ENCODE data around the gene SCMH1. TPM values are rescaled to one million over a fixed set of nuclear protein-coding genes. Genes with fewer than 3 reads are reported as not detected.
A peak's percentile ranks its signal among the peaks of the same experiment; 100 is the strongest.

SCMH1 gene
- total and polyA plus RNA-seq, 2 of the 4 experiments (the other 2 are of a cell fraction), result 9.0 to 19.4 TPM

DNA sequence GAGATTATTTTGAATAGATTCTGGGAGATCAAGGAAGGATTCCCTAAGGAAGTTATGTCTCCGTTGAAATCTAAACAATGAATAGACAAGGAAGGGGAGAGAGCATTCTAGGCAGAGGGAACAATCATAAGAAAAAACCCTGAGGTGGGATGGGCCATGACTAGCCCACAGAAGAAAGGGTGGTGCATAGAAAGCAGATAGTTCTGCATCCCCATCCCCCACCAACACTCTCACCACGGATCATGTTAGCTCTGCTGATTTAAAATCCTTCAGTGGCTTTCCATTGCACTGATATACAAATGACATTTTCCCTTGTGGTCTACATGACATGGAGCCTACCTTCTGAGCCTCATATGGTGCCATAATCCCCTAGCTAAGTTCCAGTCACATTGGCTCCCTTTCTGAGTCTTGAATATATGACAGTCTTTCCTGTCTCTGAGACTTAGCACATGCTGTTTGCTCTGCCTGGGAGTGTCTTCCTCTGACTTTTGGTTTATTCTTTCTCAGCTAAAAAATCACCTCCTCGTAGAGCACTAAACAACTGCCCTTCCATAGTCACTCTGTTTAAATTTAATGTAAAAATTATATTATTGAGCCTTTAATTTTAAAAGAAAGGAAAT lies 15.2 kb downstream of the SCMH1 start:
- H3K56ac ChIP-seq (ENCODE audit: extremely low read depth, insufficient read depth, low read length), result no peak overlapping the region
- no peak overlapping the region for H4K8ac ChIP-seq (ENCODE audit: low read depth in 2 of 2, low read length in 2 of 2)
- POLR2A ChIA-PET (ENCODE audit: unreplicated experiment), result no interaction called here
- 0 out of 2 replicates have a peak overlapping the region, but pooled peaks have one; percentile 68 for H3K14ac ChIP-seq (replicated peaks; ENCODE audit: low read depth, low read length)
- WGBS, 2 experiments (ENCODE audit: extremely low coverage in 2 of 2, insufficient read length in 1 of 2), result 40% methylated on average over 1 of the region's 3 CpGs; no CpG with 5 or more reads in 1 of the 2 experiments
- no peak overlapping the region for H4K5ac ChIP-seq (ENCODE audit: low read depth, low read length)
- H2AK9ac ChIP-seq (replicated peaks; ENCODE audit: low read depth, low read length, poor library complexity), result no peak overlapping the region
- no peak overlapping the region for H3K4ac ChIP-seq (ENCODE audit: low read depth, low read length)
- H3K9me1 ChIP-seq (ENCODE audit: insufficient read depth, low read length), result peaks cover 4% of the 10 kb centered on the region; the same call in 1 of the 2 replicates
- dilution Hi-C loops (cut with HindIII; ENCODE audit: low sequenced_read_pairs, unreplicated experiment) (no loop called here), in situ Hi-C loops (cut with MboI; ENCODE audit: low sequenced_read_pairs) (no loop called here), intact Hi-C loops (cut with micrococcal nuclease) (no loop called here)
- no peaks in the 10 kb centered on the region for H3K9me3 ChIP-seq (ENCODE audit: control insufficient read depth, insufficient read depth, low read length)
- CTCF ChIA-PET, result interaction anchor here (1.0 kb wide), 1 partner anchor 11 kb away, joined by 3 read pairs; no protein-coding TSS in a partner anchor
- H2BK120ac ChIP-seq (ENCODE audit: low read depth, low read length), result no peak overlapping the region
- H3K27ac ChIP-seq (ENCODE audit: insufficient read depth, low read length), result no peak overlapping the region
- ATAC-seq (ENCODE audit: low read depth), result peak; percentile 35; the same call in 1 of the 2 replicates
- peak overlapping the region; percentile 79; the same call in 1 of the 2 replicates for H3K23ac ChIP-seq (ENCODE audit: low read depth, low read length)
- H4K91ac ChIP-seq (ENCODE audit: insufficient read depth, low read depth, low read length), result no peak overlapping the region
- H3K36me3 ChIP-seq (ENCODE audit: control insufficient read depth, insufficient read depth, low read length), result no peaks in the 10 kb centered on the region; the same call in 1 of the 2 replicates
- H3K4me1 ChIP-seq (ENCODE audit: control insufficient read depth, insufficient read depth, low read length), result 0 out of 2 replicates have a peak, but pooled peaks cover 2% of the 10 kb centered on the region
- H3K9ac ChIP-seq (ENCODE audit: low read depth, low read length), result no peak overlapping the region
- no peak overlapping the region for H2BK20ac ChIP-seq (ENCODE audit: low read depth, low read length)
- no peak overlapping the region for H2BK5ac ChIP-seq (ENCODE audit: low read depth, low read length, poor library complexity, severe bottlenecking)
- no peak overlapping the region for H3K18ac ChIP-seq (ENCODE audit: low read depth, low read length)
- peaks cover 19% of the 10 kb centered on the region for H4K20me1 ChIP-seq (ENCODE audit: insufficient read depth, low read length)
- no peak for DNase-seq
- TF ChIP-seq, protein P1, sequence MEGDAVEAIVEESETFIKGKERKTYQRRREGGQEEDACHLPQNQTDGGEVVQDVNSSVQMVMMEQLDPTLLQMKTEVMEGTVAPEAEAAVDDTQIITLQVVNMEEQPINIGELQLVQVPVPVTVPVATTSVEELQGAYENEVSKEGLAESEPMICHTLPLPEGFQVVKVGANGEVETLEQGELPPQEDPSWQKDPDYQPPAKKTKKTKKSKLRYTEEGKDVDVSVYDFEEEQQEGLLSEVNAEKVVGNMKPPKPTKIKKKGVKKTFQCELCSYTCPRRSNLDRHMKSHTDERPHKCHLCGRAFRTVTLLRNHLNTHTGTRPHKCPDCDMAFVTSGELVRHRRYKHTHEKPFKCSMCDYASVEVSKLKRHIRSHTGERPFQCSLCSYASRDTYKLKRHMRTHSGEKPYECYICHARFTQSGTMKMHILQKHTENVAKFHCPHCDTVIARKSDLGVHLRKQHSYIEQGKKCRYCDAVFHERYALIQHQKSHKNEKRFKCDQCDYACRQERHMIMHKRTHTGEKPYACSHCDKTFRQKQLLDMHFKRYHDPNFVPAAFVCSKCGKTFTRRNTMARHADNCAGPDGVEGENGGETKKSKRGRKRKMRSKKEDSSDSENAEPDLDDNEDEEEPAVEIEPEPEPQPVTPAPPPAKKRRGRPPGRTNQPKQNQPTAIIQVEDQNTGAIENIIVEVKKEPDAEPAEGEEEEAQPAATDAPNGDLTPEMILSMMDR (conservative IDR thresholded peaks at IDR 0.05; ENCODE audit: low read depth, low read length), result no peak
- TF ChIP-seq BHLHE40 (IDR thresholded peaks at IDR 0.05; ENCODE audit: low read depth, low read length), result no peak
- no peak for TF ChIP-seq SMC3 (IDR thresholded peaks at IDR 0.05; ENCODE audit: low read depth, low read length)
- no peak for TF ChIP-seq MAFK (IDR thresholded peaks at IDR 0.05; ENCODE audit: low read depth, low read length)
- no peak for TF ChIP-seq RAD21 (IDR thresholded peaks at IDR 0.05; ENCODE audit: low read length)
- TF ChIP-seq CEBPB (IDR thresholded peaks at IDR 0.05; ENCODE audit: low read depth, low read length), result no peak
- no peak for TF ChIP-seq NFE2L2 (IDR thresholded peaks at IDR 0.05; ENCODE audit: low read depth, low read length)
- TF ChIP-seq, protein P2, sequence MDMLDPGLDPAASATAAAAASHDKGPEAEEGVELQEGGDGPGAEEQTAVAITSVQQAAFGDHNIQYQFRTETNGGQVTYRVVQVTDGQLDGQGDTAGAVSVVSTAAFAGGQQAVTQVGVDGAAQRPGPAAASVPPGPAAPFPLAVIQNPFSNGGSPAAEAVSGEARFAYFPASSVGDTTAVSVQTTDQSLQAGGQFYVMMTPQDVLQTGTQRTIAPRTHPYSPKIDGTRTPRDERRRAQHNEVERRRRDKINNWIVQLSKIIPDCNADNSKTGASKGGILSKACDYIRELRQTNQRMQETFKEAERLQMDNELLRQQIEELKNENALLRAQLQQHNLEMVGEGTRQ (IDR thresholded peaks at IDR 0.05; ENCODE audit: low read depth, low read length), result no peak
- TF ChIP-seq RFX5 (IDR thresholded peaks at IDR 0.05; ENCODE audit: low read depth, low read length), result no peak
- no peak for TF ChIP-seq MXI1 (IDR thresholded peaks at IDR 0.05; ENCODE audit: borderline replicate concordance, low read depth, low read length)
- TF ChIP-seq POLR2A (IDR thresholded peaks at IDR 0.05; ENCODE audit: low read depth, low read length), result no peak
- TF ChIP-seq, protein P3, sequence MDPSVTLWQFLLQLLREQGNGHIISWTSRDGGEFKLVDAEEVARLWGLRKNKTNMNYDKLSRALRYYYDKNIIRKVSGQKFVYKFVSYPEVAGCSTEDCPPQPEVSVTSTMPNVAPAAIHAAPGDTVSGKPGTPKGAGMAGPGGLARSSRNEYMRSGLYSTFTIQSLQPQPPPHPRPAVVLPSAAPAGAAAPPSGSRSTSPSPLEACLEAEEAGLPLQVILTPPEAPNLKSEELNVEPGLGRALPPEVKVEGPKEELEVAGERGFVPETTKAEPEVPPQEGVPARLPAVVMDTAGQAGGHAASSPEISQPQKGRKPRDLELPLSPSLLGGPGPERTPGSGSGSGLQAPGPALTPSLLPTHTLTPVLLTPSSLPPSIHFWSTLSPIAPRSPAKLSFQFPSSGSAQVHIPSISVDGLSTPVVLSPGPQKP (IDR thresholded peaks at IDR 0.05; ENCODE audit: borderline replicate concordance, low read depth, low read length), result no peak
- no peak for TF ChIP-seq FOS (IDR thresholded peaks at IDR 0.05; ENCODE audit: low read depth, low read length)
- no peak for TF ChIP-seq CHD1 (IDR thresholded peaks at IDR 0.05; ENCODE audit: low read depth, low read length)
- TF ChIP-seq MAZ (IDR thresholded peaks at IDR 0.05; ENCODE audit: borderline replicate concordance, low read depth, low read length), result no peak
- no peak for TF ChIP-seq RCOR1 (IDR thresholded peaks at IDR 0.05; ENCODE audit: insufficient replicate concordance, low read length)
- no peak overlapping the region for H2AFZ ChIP-seq (replicated peaks; ENCODE audit: low read length, poor library complexity)
- H2BK15ac ChIP-seq (ENCODE audit: low read depth, low read length), result no peak overlapping the region
- H2AK5ac ChIP-seq (ENCODE audit: low read depth, low read length), result no peak overlapping the region
- no peak overlapping the region for H3K4me2 ChIP-seq (ENCODE audit: low read depth, low read length)
- BruUV-seq (replicated peaks), result no TSS peak
- no peak overlapping the region for H3K4me3 ChIP-seq (ENCODE audit: insufficient read depth, low read depth, low read length)
- H3K27me3 ChIP-seq (ENCODE audit: control insufficient read depth, insufficient read depth, low read length), result no peaks in the 10 kb centered on the region
- peaks cover 36 to 50% of the 10 kb centered on the region in 2 experiments for H3K79me1 ChIP-seq (ENCODE audit: low read depth in 1 of 2, low read length in 2 of 2)

Measured in IMR-90 (cell line).